ENCODE measurements around the gene CACNB2. TPM values are rescaled to one million over a fixed set of nuclear protein-coding genes. Genes with fewer than 3 reads are reported as not detected.

The CACNB2 gene
- total RNA-seq, 4 donors from 2014 or later, result 0.16 to 2.4 (median 1.8) TPM

DNA sequence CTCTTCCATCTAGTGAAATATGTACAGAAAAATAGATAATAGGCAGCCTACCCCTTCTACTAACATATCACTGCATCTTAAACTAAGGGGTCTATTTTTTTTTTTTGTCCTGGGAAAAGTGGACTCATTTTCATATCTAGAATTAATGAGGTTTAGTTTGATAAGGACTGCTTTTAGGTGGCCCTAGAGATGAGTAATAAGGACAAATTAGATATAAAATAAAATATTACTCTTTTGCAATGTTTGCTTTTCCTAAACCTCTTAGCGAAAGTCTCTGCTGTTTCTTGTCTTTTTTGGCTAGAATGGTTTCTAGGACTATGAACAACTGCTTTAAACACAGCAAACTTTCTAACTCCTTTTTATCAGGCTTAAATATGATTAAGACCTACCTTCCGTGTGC lies 83.7 kb downstream of the CACNB2 start:
- TF ChIP-seq, protein P1, sequence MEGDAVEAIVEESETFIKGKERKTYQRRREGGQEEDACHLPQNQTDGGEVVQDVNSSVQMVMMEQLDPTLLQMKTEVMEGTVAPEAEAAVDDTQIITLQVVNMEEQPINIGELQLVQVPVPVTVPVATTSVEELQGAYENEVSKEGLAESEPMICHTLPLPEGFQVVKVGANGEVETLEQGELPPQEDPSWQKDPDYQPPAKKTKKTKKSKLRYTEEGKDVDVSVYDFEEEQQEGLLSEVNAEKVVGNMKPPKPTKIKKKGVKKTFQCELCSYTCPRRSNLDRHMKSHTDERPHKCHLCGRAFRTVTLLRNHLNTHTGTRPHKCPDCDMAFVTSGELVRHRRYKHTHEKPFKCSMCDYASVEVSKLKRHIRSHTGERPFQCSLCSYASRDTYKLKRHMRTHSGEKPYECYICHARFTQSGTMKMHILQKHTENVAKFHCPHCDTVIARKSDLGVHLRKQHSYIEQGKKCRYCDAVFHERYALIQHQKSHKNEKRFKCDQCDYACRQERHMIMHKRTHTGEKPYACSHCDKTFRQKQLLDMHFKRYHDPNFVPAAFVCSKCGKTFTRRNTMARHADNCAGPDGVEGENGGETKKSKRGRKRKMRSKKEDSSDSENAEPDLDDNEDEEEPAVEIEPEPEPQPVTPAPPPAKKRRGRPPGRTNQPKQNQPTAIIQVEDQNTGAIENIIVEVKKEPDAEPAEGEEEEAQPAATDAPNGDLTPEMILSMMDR (IDR thresholded peaks at IDR 0.05; ENCODE audit: low read depth), result no peak

DNA sequence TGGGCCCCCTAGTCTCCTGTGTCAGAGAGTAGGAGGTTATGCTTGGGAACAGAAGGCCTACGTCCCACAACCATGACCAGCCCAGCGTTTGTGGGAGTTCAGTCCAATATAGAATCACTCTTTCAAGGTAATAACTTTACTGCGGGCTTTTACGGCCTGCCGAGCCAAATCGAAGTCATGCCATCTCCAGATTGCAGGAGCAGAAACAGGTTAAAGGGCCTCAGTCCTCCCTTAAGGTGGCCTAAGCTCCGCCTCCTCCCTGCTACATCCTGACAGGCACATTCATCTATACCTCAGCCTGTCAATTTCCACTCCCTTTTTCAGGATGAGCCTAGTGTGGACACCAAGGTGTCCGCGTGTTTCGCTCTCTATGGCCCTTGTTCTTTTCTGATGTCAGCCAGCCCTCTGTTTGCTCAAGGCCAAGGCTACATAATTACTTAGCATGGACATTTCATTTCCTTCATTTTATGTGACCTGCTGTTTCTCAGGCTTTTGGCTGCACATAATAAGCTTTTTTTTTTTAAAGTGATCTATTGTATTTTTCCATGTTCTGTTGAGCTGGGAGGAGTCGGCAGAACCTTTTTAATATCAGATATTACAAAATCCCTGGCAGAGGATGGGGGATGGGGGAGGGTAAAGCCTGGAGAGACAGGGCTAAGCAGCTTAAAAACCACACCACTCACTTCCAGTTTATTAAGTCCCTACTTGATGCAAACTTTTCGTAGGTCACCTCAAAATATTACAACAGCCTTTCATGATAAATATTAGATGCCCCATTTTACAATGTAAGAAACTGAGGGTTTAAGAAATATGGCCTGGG lies 84.6 kb downstream of the CACNB2 start:
- TF ChIP-seq, protein P1 (IDR thresholded peaks at IDR 0.05; ENCODE audit: low read depth), result no peak

DNA sequence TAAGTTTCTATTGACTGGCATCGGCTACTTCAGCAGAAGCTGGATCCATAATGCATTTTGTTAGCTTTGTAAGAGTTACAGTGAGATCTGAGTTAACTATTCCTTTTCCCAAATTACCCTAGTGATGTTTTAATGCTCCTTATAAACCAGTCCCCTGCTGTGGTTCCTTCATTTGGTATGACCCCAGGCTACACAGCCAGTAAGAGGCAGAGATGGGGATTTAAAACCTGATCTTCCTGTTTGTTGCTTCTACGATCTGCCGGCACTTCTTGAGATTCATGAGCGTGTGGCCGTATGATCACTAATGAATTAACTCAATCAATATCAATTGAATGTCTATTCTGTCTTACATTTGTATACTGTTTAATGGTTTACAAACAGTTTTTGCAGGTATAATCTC lies 86.1 kb downstream of the CACNB2 start:
- TF ChIP-seq, protein P1 (IDR thresholded peaks at IDR 0.05; ENCODE audit: low read depth), result no peak

DNA sequence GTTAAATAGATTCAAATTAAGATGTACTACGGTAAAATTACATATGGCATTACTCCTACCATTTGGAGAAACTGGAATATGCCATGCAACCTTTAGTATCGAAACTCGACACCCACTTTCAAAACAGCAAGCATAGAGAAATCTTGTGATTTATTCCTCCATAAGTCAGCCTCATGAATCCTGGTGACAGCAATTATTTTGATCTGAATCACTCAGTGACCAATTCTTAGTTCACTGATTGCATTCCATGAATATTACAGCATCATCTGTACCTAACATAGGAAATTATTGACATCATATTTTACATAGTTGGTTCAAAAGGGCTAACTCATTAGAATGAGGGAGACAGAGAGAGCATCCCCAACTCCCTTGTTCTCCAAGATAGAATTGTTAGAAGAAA lies 89.6 kb downstream of the CACNB2 start:
- TF ChIP-seq, protein P1 (IDR thresholded peaks at IDR 0.05; ENCODE audit: low read depth), result no peak

DNA sequence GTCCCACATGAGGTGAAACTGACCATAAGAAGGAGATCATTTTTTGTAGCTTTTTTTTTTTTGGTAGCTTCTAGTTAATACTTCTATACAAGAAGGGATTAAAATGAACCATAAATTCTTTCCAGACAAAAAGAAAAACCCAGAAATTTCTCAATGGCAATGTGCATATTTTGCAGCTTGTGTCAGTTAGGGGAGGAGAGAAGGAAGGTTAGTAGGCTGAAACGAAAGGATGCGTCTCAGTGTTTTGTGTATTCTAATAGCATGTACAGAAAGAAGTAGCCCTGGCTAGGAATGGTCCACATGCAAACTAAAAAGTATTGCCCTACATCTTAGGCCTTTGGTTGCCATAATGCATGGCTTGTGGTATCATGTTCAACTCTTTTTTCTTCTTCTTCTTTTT lies 90.6 kb downstream of the CACNB2 start:
- TF ChIP-seq, protein P1 (IDR thresholded peaks at IDR 0.05; ENCODE audit: low read depth), result no peak

DNA sequence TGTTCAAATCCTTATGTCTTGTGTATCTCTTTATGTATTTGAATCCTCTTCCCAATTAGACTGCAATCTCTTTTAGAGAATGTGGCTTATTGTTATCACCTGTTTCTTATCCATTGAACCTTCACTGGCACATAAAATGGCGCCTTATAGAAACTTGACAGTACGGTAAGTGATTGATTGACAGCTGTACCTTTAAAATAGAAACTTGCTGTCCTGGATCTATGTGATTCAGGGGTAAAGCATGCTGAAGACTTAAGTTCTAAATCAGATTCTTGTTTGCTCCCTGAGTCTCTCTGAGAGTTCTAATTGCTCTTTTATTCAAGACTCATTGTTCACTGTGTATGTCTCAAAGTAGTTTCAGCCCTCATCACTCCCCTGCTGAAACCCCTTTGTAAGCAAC lies 91.3 kb downstream of the CACNB2 start:
- TF ChIP-seq, protein P1 (IDR thresholded peaks at IDR 0.05; ENCODE audit: low read depth), result no peak

DNA sequence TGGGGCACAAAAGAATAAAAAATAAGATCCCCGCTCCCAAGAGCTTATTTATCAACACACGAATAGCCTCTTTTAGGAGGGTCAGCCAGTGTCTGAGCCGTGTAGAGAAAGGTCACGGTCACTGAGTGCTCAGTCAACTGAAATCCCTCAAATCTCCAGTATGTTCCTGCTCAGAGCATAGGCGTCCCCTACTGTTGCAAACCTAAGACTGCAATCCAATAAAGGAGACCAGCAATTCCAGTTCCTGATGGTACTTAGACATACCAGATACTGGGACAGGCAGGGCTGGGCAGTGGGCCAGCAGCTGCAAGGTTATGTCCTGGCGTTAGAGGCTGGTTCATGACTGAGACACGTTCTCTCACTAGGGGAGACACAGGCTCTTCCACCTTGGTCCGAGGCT lies 93.6 kb downstream of the CACNB2 start:
- TF ChIP-seq, protein P1 (IDR thresholded peaks at IDR 0.05; ENCODE audit: low read depth), result no peak

Measured in subcutaneous adipose tissue (tissue), 4 donors.